Ovary (tissue), 1 donor: ENCODE data around the gene ARHGAP44.

Source experiments
- EP300 ChIP-seq: sonication (generic); formaldehyde crosslinking; IDR thresholded peaks from one replicate; pipeline ENCODE4 v1.6.1; 2017; ENCODE audit warnings: antibody characterized with exemption
- POLR2A ChIP-seq: fragments of 450-650 bp; IDR thresholded peaks from one replicate; pipeline ENCODE4 v1.6.1; 2017; ENCODE audit warnings: antibody characterized with exemption, mild to moderate bottlenecking, moderate library complexity

DNA sequence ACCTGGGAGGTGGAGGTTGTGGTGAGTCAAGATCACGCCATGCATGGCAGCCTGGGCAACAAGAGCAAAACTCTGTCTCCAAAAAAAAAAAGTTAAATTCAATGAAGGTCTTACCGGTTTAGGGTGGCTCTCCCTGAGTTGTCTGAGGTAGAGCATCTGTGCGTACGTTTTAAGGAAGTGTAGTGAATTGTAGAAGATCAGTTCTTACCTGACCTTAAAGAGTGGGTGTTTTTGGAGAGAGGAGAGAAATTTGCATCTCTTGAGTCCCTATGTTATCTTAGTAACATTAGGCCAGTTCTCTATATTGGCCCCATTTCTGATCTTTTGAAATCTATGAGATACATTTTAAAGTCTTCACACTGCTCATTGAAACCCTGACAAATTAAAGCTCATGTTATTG is 172.4 kb downstream of the ARHGAP44 start:
- no peak for TF ChIP-seq EP300
- TF ChIP-seq POLR2A: no peak
